Hematopoietic multipotent progenitor cell (in vitro differentiated cells): Measurements from ENCODE around the gene OVAAL. TPM values are rescaled to one million over a fixed set of nuclear protein-coding genes. Genes with fewer than 3 reads are reported as not detected.

Experiments used
- DNase-seq, 3 donors: peaks; one replicate each; pipeline ENCODE4 v3.0.0-alpha.2; 2011 to 2015; ENCODE audit warnings: low read depth in 2 of 3, low spot score in 2 of 3
- total RNA-seq: library from RNA; depleted of rRNA; stranded (reverse); fragments of >200 nt; gene quantifications from one replicate; pipeline ENCODE4 v1.2.3, GENCODE V29; 2012

The OVAAL gene
- total RNA-seq, 1 donor = not detected

GRCh38 chr1:180568184-180568583, 9.4 kb downstream of the OVAAL start:
- no peak for DNase-seq

DNA sequence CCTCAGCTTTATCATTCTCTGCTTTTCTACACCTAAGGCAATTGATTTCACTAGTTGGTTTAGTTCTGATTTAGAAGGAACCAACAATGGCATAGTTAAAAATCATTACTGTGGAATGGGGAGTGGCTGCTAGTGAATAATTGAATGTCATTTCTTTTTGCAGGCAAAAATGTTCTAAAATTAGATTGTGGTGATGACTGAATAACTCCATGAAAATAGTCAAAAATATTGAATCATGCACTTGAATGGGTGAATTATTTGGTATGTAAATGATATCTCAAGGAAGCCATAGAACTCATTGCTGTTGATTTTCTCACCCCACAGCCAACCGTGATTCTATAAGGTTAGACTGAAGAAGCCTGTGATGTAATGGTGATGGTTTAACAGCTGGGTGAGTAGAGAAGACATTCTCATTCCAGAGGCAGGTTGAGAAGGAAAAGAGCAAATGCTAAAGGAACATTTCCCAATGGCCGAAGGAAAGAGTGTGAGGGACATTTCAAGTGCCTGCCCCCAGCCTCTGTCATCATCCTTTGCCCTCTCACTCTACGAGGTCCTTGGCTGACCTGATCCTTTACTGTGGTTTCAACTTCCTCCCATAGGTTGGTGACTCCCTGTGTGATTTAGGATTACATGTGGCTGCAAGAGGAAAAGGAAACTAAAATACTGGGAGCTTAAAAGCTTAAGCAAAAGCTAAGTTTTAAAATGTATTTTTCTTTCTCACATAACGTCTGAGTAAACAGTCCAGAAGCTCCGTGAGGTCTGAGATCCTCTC, 12.5 kb downstream of the OVAAL start:
- DNase-seq = no peak

GRCh38 chr1:180571832-180572636, 13.3 kb downstream of the OVAAL start:
- no peak for DNase-seq

- no peak for DNase-seq
Observed at GRCh38 chr1:180572760-180573159, 14.0 kb downstream of the OVAAL start.

GRCh38 chr1:180574031-180574713, 15.4 kb downstream of the OVAAL start:
- no peak for DNase-seq

- no peak for DNase-seq
Observed at GRCh38 chr1:180577361-180577760, 18.6 kb downstream of the OVAAL start.

DNA sequence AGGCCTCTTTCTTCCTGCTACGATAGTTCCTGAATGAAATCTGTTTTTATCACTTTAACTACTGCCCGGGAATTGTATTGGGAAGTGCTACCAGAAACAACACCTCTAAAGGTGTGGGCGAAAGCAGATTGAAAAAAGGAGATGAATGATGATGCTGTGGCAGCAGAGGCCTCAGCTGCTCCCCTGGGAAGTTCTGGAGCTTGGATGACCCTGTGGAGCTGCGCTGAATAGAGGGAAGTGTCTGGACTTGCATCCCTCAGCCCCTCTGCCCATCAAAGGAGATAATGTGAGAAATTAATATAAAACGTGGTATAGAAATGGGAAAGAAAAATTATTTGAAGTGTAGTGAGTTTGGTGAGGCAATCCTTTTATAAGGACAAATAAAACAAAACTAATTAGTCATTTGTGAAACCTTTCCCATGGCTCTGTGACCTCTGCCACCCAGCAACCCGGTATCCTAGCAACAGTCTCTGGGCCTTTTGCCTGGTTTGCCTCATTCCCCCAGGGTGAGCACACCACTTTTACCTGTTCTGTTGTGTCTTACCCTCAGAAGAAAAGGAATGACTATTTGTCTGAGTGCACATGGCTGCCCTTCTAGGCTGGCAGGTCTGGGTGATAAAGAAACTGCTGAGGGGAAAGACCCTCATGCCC, 21.3 kb downstream of the OVAAL start:
- no peak for DNase-seq

GRCh38 chr1:180581635-180582039, 22.9 kb downstream of the OVAAL start:
- no peak for DNase-seq

GRCh38 chr1:180584869-180585268, 26.1 kb downstream of the OVAAL start:
- no peak for DNase-seq

DNA sequence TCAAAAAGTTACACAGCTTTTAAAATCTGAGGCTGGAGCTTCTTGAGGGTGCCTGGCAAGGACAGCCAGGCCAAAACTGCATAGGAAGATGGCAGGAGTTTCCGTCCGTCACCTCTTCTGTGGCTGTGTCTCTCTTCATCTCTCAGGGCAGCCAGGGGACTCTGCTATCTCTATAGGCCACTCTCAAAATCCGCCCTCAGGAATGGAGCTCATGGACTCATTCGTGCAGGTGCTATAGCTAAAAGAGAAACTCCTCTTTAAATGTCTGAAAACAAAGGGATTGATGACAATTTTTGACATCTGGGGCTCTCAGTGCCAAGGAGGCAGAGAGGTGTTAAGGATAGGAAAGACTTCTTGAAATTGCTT, 27.2 kb downstream of the OVAAL start:
- no peak for DNase-seq

DNA sequence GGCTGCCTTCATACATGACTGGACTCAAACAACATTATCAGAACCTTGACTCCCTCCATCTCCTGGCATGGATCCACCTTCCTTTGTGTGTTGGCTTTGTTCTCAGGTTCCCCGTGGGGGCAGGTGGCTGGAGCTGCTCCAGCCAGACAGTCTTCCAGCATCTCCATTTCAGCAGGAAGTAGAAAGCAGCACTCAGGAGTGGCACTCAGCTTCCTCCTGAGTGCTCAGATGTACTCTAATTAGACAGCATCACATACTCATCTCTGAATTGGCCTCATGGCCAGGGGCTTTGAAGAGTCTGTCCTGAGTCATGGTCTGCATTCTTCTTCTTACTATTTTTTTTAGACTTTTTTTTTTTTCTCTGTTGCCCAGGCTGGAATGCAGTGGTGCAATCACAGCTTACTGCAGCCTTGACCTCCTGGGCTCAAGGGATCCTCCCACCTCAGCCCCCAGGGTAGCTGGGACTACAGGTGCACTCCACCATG, 27.9 kb downstream of the OVAAL start:
- no peak for DNase-seq

GRCh38 chr1:180588121-180588520, 29.4 kb downstream of the OVAAL start:
- no peak for DNase-seq

DNA sequence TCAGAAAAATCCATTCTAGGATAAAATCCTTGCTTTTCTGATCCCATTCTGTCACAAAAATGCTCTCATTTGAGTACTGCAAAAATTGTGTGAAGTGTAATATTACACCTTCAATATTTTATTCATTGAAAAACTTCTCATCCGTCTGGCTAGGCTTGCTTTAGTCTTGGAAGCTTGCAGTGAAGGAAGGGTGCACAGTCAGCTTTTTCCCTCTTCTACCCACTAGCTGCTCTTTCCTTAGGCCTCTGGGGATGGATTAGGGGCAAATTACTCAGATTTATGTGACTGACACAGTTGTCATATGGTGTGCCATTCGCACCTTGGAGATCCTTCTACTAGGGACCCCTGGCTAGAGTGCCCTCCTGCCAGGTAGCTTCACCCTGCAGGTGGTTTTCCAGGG, 32.1 kb downstream of the OVAAL start:
- no peak for DNase-seq

GRCh38 chr1:180593382-180593781, 34.6 kb downstream of the OVAAL start:
- no peak for DNase-seq

DNA sequence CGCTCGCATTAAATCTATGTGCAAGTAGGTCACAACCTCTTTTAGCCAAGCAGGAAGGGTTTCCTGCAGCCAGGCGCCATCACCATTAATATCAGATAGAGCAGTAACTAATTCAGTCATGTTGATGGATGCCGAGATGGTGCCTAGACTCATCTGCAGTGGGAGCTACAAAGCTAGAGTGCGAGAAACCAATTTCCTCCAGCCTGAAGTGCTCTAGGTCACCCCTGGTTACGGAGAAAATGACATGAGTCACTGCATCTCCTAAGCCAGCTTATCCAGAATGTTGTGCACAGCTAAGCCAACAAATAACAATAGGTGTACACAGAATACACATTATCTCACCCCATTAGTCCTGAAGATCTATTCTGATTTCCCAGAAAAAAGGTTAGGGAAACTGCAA, 36.0 kb downstream of the OVAAL start:
- DNase-seq = no peak

GRCh38 chr1:180595966-180596365, 37.2 kb downstream of the OVAAL start:
- DNase-seq = no peak

GRCh38 chr1:180597520-180597919, 38.8 kb downstream of the OVAAL start:
- no peak for DNase-seq

DNA sequence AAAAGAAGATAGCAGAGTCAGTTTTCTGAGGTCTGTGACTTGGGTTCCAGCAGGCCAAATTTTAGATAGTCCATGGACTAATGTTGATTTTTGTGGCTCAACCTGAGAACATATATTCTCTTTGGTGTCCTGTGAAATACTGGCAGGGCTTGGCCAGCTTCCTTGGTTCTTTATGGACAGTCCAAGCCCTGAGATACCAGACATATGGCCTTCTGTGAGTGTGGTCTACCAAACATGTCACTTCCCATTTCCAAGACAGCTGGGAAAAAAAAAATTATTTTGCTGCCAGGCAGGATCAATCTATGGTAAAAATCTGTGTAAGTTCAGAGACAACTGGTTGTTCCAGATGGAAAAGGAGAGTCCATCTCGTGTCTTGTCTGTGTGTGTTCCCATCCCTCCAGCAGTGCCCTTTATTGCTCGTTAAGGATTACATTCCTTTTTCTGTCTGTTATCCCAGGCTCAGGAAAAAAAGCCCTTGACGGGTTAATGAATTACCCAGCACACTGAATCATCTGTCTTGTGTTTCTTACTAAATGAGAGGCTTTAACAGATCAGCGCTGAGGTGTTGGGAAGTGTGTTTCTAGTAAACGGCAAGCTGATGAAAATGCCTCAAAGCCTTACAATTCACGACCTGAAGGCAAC, 39.7 kb downstream of the OVAAL start:
- no peak for DNase-seq

DNA sequence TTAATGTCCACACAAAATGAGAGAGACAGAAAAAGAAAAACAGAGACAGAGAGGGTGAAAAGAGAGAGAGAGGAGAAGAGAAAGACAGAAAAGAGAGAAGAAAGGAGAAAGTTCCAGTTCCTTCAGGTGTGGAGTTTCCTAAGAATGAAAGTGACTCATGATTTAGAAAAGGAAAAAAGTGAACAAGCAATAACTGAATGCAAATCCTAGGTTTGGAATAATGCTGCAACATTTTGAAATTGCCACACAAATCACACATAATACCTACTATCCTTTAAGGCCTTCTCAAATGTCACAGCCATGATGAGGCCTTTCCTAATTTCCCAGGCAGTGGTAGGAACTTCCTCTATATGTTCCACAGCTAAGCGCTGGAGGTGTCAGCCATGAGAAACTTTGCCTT, 41.6 kb downstream of the OVAAL start:
- no peak for DNase-seq

- DNase-seq = no peak
Observed at GRCh38 chr1:180601512-180601911, 42.7 kb downstream of the OVAAL start.
